Neutrophil (primary cell): Measurements from ENCODE around the gene AMER2.

Experiments used
- H3K27ac ChIP-seq: fragments of 200-600 bp; sonication (generic); 2 replicates; pipeline ENCODE4 v1.5.1; 2016; ENCODE audit warnings: mild to moderate bottlenecking, moderate library complexity
- H3K27me3 ChIP-seq: fragments of 200-600 bp; sonication (generic); 2 replicates; pipeline ENCODE4 v1.6.0; 2016; ENCODE audit warnings: mild to moderate bottlenecking
- H3K36me3 ChIP-seq: fragments of 200-600 bp; sonication (generic); 2 replicates; pipeline ENCODE4 v1.5.1; 2017
- H3K4me1 ChIP-seq, 2 experiments: fragments of 200-600 bp in 1 of 2; sonication (generic) in 1 of 2; 1 replicate in 1 of 2; 2 replicates in 1 of 2; pipeline versions ENCODE4 v1.5.1 to v1.6.1; 2013 to 2016; ENCODE audit warnings: low read depth in 1 of 2, low read length in 1 of 2, mild to moderate bottlenecking in 1 of 2, moderate library complexity in 1 of 2; ENCODE audit not compliant: control insufficient read depth in 1 of 2, insufficient read depth in 1 of 2
- H3K4me3 ChIP-seq, 2 experiments: fragments of 200-600 bp in 1 of 2; sonication (generic) in 1 of 2; 1 replicate in 1 of 2; 2 replicates in 1 of 2; pipeline ENCODE4 v1.5.1; 2013 to 2016; ENCODE audit warnings: low read depth in 1 of 2, low read length in 1 of 2, mild to moderate bottlenecking in 1 of 2, moderate library complexity in 1 of 2
- H3K9me3 ChIP-seq: fragments of 200-600 bp; sonication (generic); 2 replicates; pipeline ENCODE4 v1.5.1; 2016
- TF ChIP-seq, protein P1 (sequence below): fragments of 200-600 bp; sonication (generic); IDR thresholded peaks from 2 replicates; pipeline ENCODE4 v1.5.1; 2016; ENCODE audit warnings: antibody characterized with exemption

AMER2 gene

GRCh38 chr13:25214491-25215252 is 42.6 kb upstream of the AMER2 start:
- no peaks in the 10 kb centered on the region for H3K36me3 ChIP-seq
- TF ChIP-seq, protein P1, sequence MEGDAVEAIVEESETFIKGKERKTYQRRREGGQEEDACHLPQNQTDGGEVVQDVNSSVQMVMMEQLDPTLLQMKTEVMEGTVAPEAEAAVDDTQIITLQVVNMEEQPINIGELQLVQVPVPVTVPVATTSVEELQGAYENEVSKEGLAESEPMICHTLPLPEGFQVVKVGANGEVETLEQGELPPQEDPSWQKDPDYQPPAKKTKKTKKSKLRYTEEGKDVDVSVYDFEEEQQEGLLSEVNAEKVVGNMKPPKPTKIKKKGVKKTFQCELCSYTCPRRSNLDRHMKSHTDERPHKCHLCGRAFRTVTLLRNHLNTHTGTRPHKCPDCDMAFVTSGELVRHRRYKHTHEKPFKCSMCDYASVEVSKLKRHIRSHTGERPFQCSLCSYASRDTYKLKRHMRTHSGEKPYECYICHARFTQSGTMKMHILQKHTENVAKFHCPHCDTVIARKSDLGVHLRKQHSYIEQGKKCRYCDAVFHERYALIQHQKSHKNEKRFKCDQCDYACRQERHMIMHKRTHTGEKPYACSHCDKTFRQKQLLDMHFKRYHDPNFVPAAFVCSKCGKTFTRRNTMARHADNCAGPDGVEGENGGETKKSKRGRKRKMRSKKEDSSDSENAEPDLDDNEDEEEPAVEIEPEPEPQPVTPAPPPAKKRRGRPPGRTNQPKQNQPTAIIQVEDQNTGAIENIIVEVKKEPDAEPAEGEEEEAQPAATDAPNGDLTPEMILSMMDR = no peak
- no peak overlapping the region for H3K4me3 ChIP-seq
- H3K4me1 ChIP-seq = peaks cover 25 to 28% of the 10 kb centered on the region in 2 experiments
- H3K9me3 ChIP-seq = no peaks in the 10 kb centered on the region
- H3K27me3 ChIP-seq = peaks cover 72% of the 10 kb centered on the region
- no peak overlapping the region for H3K27ac ChIP-seq

GRCh38 chr13:25213715-25214114 is 41.6 kb upstream of the AMER2 start:
- no peaks in the 10 kb centered on the region for H3K9me3 ChIP-seq
- H3K4me1 ChIP-seq = peaks cover 16 to 19% of the 10 kb centered on the region in 2 experiments
- no peak overlapping the region for H3K4me3 ChIP-seq
- TF ChIP-seq, protein P1 = no peak
- H3K36me3 ChIP-seq = no peaks in the 10 kb centered on the region
- no peak overlapping the region for H3K27ac ChIP-seq
- peaks cover 82% of the 10 kb centered on the region for H3K27me3 ChIP-seq

DNA sequence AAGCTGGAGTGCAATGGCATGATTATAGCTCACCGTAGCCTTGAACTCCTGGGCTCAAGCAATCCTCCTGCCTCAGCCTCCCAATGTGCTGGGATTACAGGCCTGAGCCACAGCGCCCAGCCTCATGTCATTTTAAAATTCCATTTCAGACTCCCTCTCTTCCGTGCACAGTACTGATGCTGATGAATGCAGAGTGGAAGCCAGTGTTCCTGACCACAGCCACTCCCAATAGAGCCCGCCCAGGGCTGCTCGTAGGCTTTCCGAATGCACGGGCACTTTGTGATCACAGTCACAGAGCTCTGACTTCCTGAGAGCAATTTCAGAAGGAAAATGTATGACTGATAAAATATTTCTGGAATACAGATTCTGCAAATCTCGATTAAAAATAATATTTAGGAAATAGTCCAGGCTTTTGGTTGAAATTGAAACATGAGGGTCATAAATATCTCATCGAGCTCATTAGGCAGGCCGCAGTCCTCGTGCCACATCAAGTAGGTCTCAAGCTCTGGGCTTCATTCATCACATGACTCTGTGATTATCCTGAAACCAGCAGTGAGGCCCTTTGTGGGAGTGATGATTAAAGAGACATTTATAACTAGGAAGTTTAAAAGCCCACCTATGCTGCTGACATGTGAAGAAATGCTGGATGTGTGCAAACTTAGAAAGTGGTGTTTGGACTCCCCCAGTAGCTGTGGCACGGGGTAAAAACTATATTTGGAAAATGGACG is 38.9 kb upstream of the AMER2 start:
- Histone ChIP-seq H3K36me3 (no peaks in the 10 kb centered on the region), H3K4me3 (no peak overlapping the region), H3K4me1 (no peaks in the 10 kb centered on the region), H3K27ac (no peak overlapping the region), H3K9me3 (no peaks in the 10 kb centered on the region), H3K27me3 (peaks cover 95% of the 10 kb centered on the region)
- TF ChIP-seq, protein P1 = no peak

DNA sequence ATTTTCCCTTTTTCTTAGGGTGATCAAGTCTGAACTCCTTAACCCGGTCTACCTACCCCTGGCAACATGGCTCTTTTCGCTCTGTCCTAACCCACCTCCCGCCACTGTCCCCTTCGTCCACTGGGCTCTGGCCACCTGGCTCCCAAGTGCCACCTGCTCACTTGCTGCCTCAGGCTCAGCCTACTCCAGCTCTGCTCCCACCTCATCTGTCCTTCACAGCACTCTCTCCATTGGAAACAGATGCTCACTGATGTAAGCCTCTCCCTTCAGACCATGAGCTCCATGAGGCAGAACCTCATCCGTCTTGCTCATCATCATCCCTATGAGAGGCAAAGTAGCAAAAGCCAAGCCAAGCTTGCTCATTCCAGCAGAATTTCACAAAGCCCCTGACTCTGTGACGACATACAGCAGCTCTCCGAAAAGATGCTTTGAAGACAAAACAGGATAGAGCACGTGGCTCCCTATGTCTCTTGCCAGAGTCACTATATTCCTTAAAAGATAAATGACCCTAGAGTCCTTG is 35.3 kb upstream of the AMER2 start:
- H3K27ac ChIP-seq = no peak overlapping the region
- no peaks in the 10 kb centered on the region for H3K4me1 ChIP-seq
- no peaks in the 10 kb centered on the region for H3K36me3 ChIP-seq
- no peak overlapping the region for H3K4me3 ChIP-seq
- no peaks in the 10 kb centered on the region for H3K9me3 ChIP-seq
- peaks cover 95% of the 10 kb centered on the region for H3K27me3 ChIP-seq
- TF ChIP-seq, protein P1 = no peak

DNA sequence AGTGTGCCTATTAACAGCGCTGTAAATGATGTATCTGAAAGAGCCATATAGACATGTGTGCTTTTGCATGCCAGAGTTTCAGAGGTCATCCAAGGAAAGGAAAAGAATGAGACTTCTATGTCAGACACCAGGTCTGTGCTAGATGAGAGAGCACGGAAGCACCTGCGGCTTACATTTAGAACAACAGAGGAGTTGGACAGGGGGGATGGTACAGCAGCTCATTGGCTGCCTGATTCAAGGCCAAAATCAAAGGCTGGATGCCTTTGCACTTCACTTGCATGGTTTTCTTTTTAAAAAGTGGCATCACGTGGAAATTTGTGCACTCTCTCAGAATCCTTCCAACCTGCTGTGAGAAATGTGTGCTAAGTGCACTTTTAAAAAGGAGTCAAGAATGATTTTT is 32.8 kb upstream of the AMER2 start:
- Histone ChIP-seq H3K4me1 (no peaks in the 10 kb centered on the region), H3K36me3 (no peaks in the 10 kb centered on the region), H3K27me3 (peaks cover 79% of the 10 kb centered on the region), H3K9me3 (no peaks in the 10 kb centered on the region), H3K4me3 (no peak overlapping the region), H3K27ac (no peak overlapping the region)
- TF ChIP-seq, protein P1 = no peak
